Activated naive CD8-positive, alpha-beta T cell treated with anti-CD3 and anti-CD28 coated beads, Interleukin-2, amount 50 U/mL, for 24 hours (primary cell): Measurements from ENCODE around the gene SNX5.

ENCODE experiments used
- ATAC-seq: fragments of 150-1000 bp; cut with Tn5 transposase; one replicate; pipeline ENCODE4 v1.10.0; 2021
- DNase-seq: peaks from one replicate; pipeline ENCODE4 v3.0.0; 2021
- H3K27ac Mint-ChIP-seq: one replicate; pipeline ENCODE4 v1.8.0; 2021; ENCODE audit warnings: mild to moderate bottlenecking, mixed read lengths
- H3K27me3 Mint-ChIP-seq: one replicate; pipeline ENCODE4 v1.8.0; 2021; ENCODE audit warnings: mixed read lengths
- H3K36me3 Mint-ChIP-seq: one replicate; pipeline ENCODE4 v1.8.0; 2021; ENCODE audit warnings: low read depth, mixed read lengths
- H3K4me1 Mint-ChIP-seq: one replicate; pipeline ENCODE4 v1.8.0; 2021; ENCODE audit warnings: mixed read lengths
- H3K4me3 Mint-ChIP-seq: one replicate; pipeline ENCODE4 v1.8.0; 2021; ENCODE audit warnings: mild to moderate bottlenecking, moderate library complexity, mixed read lengths
- H3K9me3 Mint-ChIP-seq: one replicate; pipeline ENCODE4 v1.8.0; 2021; ENCODE audit warnings: mixed read lengths

The SNX5 gene

DNA sequence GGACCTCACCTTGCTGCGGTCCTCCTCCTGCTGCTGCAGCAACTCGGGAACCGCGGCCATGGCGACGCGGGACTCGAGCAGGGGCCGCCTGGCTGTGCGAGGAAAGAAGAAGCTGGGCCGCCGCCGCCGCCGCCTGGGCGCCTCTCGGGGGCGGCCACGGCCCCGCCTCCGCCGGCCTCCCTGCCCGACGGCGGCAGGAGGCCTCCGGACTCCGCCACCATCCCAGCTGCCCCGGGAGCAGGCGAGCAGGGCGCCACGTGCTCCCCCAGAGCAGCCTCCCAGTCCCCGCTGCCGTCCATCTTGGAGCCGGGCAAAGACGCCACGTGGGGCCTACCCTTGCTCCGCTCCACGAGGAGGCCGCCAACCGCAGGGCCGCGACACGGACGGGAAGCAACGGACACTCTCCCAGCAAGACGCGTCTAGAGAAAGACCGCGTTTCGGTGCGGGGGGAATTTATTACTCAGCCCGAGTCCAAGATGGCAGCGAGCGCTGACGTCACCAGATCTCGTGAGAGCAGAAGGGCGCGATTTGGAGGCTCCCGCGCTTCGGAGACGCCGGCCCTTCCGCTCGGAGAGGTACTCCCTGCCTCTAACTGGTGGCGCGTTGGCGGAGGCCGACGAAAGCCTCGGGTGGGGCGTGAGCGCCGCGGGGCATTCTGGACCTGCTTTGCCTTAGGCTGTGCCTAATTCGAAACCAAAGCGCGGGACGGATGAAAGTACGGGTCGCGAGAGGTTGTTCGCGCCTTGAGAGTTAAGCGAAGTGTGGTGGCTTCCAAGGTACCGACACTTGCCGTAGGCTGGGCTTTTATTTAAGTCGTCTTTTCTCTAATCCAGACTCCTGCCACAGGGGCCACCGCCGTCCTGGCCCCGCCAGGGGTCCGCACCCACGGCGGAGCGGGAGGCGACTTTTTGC lies at the start of gene SNX5, which contains the start of gene MGME1:
Gene SNX5 (minus strand): TSS at position 429 of the 912 bp plus-strand sequence. CDS start 369 bp downstream, at position 60.
Gene MGME1 (plus strand): TSS at position 653 of the 912 bp plus-strand sequence. CDS start 842 bp downstream, outside the sequence.
- Mint-ChIP-seq H3K4me1 (peaks cover 68% of the 10 kb centered on the region), H3K9me3 (no peaks in the 10 kb centered on the region), H3K4me3 (peak within 1 kb of the TSS; percentile 90), H3K27me3 (peaks cover 2% of the 10 kb centered on the region), H3K36me3 (peaks cover 79% of the 10 kb centered on the region), H3K27ac (peak within 1 kb of the TSS; percentile 99)
- peak; percentile 99 for DNase-seq
- peak; percentile 96 for ATAC-seq

DNA sequence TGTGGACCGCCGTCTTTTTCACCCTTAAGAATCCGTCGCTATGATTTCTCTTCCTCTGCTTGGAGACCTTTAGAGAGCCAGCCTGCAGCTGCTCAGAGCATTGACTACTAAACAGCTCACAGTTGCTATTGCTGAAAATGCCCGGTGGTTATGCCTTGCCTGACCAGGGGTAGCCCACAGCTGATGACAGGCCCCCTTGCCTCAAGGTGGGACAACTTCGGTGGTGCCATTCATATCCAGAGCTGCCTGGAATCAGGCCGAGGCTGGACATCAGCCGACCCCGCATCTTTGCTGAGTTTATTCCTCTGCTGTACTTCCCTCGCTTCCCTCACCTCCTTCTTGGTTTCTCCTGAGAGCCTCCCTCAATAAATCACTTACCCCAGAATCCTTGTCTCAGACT lies 49.5 kb upstream of the SNX5 start:
- ATAC-seq = no peak
- DNase-seq = no peak
- H3K4me3 Mint-ChIP-seq = no peak overlapping the region
- no peak overlapping the region for H3K27ac Mint-ChIP-seq
- peaks cover 3% of the 10 kb centered on the region for H3K27me3 Mint-ChIP-seq
- no peaks in the 10 kb centered on the region for H3K9me3 Mint-ChIP-seq
- H3K4me1 Mint-ChIP-seq = no peaks in the 10 kb centered on the region
- no peaks in the 10 kb centered on the region for H3K36me3 Mint-ChIP-seq

DNA sequence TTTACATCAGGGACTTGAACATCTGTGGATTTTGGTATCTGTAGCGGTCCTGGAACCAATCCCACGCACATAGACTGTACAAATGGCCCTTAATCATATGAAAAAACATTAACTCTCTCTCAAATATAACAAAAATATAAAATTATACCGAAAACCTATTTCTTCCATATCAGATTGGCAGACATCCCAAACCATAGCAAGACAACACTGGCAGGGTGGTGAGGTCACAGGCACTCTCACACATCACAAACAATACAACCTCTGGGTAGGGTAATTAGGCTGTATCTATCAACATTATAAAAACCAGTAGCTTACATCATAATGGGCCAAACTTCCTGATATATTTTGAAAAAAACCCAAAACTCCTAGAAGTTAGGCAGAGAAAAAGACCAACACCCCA lies 48.2 kb upstream of the SNX5 start:
- no peak overlapping the region for H3K27ac Mint-ChIP-seq
- ATAC-seq (no peak), DNase-seq (no peak)
- H3K9me3 Mint-ChIP-seq = no peaks in the 10 kb centered on the region
- H3K27me3 Mint-ChIP-seq = peaks cover 3% of the 10 kb centered on the region
- no peaks in the 10 kb centered on the region for H3K36me3 Mint-ChIP-seq
- no peaks in the 10 kb centered on the region for H3K4me1 Mint-ChIP-seq
- no peak overlapping the region for H3K4me3 Mint-ChIP-seq

DNA sequence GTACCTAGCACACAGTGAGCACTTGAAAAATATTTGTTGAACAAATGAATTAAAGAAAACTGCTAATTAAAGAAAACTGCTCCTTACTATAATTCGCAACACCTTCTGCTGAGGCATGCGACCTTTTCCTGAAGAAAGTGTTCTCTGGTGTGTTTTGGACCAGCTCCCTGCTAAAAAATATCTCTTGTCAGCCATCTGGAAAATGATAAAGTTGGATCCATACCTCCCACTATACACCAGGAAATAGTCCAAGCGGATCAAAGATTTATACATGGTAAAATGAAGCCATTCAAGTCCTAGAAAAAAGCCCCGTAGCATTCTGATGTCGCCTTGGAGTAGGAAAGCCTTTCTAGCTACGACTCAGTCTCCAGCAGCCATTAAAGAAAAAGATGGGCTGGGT lies 45.8 kb upstream of the SNX5 start:
- DNase-seq (no peak), ATAC-seq (no peak)
- Mint-ChIP-seq H3K27ac (no peak overlapping the region), H3K9me3 (no peaks in the 10 kb centered on the region), H3K27me3 (peaks cover 3% of the 10 kb centered on the region), H3K36me3 (no peaks in the 10 kb centered on the region), H3K4me3 (no peak overlapping the region), H3K4me1 (no peaks in the 10 kb centered on the region)

DNA sequence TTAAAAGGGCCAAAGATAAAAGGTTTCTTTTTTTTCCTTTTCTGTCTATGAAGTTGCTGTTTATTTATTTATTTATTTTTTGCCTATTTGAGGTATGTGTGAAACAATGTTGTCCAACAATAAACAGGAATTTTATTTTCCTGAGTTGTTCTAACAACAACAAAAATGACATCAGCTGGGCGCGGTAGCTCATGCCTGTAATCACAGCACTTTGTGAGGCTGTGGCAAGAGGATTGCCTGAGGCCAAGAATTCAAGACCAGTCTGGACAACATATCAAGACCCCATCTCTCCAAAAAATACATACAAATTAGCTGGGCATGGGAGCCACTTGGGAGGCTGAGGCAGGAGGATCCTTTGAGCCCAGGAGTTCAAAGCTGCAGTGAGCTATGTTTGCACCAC lies 44.3 kb upstream of the SNX5 start:
- H3K9me3 Mint-ChIP-seq = no peaks in the 10 kb centered on the region
- H3K27me3 Mint-ChIP-seq = no peaks in the 10 kb centered on the region
- H3K4me3 Mint-ChIP-seq = no peak overlapping the region
- ATAC-seq = no peak
- H3K27ac Mint-ChIP-seq = no peak overlapping the region
- no peaks in the 10 kb centered on the region for H3K36me3 Mint-ChIP-seq
- no peaks in the 10 kb centered on the region for H3K4me1 Mint-ChIP-seq
- no peak for DNase-seq

DNA sequence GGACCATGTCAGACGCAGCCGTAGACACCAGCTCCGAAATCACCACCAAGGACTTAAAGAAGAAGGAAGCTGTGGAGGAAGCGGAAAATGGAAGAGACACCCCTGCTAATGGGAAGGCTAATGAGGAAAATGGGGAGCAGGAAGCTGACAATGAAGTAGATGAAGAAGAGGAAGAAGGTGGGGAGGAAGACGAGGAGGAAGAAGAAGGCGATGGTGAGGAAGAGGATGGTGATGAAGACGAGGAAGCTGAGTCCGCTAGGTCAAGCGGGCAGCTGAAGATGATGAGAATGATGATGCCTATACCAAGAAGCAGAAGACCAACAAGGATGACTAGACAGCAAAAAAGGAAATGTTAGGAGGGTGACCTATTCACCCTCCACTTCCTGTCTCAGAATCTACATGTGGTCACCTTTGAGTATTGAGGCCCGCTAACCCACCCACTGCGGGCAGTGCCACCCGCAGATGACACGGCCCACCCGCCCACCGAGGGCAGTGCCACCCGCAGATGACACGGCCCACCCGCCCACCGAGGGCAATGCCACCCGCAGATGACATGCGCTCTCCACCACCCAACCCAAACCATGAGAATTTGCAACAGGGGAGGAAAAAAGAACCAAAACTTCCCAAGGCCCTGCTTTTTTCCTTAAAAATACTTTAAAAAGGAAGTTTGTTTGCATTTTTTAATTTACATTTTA lies 43.5 kb upstream of the SNX5 start:
- H3K4me3 Mint-ChIP-seq = no peak overlapping the region
- H3K4me1 Mint-ChIP-seq = no peaks in the 10 kb centered on the region
- no peak for ATAC-seq
- DNase-seq = no peak
- H3K9me3 Mint-ChIP-seq = no peaks in the 10 kb centered on the region
- H3K27me3 Mint-ChIP-seq = no peaks in the 10 kb centered on the region
- H3K36me3 Mint-ChIP-seq = no peaks in the 10 kb centered on the region
- no peak overlapping the region for H3K27ac Mint-ChIP-seq

DNA sequence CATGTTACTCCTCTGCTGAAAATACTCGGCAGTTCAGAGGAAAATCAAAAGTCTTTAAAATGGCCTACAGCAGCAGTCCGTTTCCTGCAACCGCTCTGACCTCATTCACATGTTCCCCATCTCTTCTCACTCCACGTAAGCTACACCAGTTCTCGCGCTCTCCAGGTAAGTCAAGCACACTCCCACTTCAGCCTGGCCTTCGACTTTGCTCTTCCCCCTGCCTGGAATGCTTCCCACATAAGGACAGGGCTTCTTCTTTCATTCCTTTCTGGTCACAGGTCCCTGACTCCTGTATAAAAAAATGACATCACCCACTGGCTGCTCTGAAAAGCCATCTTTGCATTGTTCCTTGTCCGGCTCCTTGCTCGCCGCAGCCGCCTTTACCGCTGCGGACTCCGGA lies 42.9 kb upstream of the SNX5 start:
- Mint-ChIP-seq H3K27ac (no peak overlapping the region), H3K4me3 (no peak overlapping the region), H3K4me1 (no peaks in the 10 kb centered on the region), H3K36me3 (no peaks in the 10 kb centered on the region), H3K27me3 (no peaks in the 10 kb centered on the region), H3K9me3 (no peaks in the 10 kb centered on the region)
- ATAC-seq = no peak
- no peak for DNase-seq

DNA sequence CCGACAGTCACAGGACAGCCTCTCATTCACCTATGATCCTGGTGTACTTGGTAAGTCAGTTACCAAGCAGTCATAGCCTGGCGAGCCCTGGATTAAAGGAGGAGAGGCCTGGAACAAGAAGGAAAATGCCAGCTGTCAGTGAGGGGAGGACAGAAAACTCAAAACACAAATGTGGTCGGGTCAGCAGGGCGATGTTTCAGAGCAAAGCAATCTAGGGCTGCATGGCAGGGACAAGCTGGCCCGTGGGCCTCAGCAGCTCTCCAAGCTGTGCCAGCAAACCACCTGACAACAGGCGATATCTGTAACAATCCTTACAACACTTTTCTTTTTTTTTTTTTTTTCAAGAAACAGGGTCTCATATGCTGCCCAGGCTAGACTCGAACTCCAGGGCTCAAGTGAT lies 40.5 kb upstream of the SNX5 start:
- no peak overlapping the region for H3K4me3 Mint-ChIP-seq
- DNase-seq (no peak), ATAC-seq (no peak)
- H3K4me1 Mint-ChIP-seq = peaks cover 2% of the 10 kb centered on the region
- H3K36me3 Mint-ChIP-seq = no peaks in the 10 kb centered on the region
- H3K27me3 Mint-ChIP-seq = no peaks in the 10 kb centered on the region
- H3K27ac Mint-ChIP-seq = no peak overlapping the region
- H3K9me3 Mint-ChIP-seq = no peaks in the 10 kb centered on the region

DNA sequence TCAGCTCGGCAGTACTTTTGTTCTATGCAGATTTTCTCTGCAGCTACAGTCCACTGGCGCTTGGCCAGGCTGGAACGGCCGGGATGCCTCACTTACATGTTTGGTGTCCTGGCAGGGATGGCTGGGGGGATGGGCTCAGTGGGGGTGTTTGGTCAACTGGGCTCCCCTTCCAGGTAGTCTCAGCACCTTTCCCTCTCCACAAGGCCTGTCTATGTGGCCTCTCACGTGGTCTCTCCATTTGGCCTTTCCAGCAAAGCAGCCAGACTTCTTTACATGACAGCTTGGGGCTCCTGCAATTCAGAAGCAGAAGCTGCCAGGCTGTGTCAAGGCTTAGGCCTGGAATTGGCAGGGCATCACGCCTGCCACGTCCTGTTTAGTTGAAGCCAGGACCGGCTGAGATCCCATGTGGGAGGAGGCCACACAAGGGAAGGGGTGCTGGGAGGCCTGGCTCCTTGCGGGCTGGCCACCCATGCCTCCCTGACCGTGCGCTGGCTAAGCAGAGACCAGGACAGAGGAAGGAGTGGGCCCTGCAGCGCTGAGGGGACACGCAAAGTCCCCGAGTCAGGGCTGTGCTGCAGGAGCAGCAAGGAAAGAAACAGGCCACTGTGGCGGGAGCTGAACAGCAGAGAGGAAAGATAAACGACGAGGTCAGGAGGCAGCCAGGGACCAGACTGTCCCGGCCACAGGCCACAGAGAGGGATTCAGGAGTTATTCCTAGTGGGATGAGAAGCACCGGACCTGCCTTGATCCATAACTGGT lies 39.1 kb upstream of the SNX5 start:
- Mint-ChIP-seq H3K9me3 (no peaks in the 10 kb centered on the region), H3K4me1 (peaks cover 2% of the 10 kb centered on the region), H3K4me3 (no peak overlapping the region), H3K36me3 (no peaks in the 10 kb centered on the region), H3K27me3 (no peaks in the 10 kb centered on the region), H3K27ac (no peak overlapping the region)
- DNase-seq = no peak
- no peak for ATAC-seq

DNA sequence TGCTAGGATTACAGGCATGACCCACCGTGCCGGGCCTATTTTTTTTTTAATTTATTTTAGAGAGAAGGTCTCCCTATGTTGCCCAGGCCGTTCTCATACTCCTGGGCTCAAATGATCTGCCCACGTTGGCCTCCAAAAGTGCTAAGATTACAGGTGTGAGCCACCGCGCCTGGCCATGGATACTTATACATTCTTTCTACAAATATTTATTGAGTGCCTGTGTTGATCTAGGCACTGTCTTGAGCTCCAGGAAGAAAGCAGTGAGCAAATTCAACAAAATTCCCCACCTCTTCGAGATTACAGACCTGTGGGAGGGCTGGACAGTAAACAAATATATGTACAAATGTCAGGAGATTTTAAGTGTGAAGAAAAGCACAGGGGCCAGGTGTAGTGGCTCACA lies 38.1 kb upstream of the SNX5 start:
- Mint-ChIP-seq H3K27ac (no peak overlapping the region), H3K4me1 (peaks cover 2% of the 10 kb centered on the region), H3K9me3 (no peaks in the 10 kb centered on the region), H3K36me3 (no peaks in the 10 kb centered on the region), H3K27me3 (no peaks in the 10 kb centered on the region), H3K4me3 (no peak overlapping the region)
- no peak for ATAC-seq
- DNase-seq = no peak

DNA sequence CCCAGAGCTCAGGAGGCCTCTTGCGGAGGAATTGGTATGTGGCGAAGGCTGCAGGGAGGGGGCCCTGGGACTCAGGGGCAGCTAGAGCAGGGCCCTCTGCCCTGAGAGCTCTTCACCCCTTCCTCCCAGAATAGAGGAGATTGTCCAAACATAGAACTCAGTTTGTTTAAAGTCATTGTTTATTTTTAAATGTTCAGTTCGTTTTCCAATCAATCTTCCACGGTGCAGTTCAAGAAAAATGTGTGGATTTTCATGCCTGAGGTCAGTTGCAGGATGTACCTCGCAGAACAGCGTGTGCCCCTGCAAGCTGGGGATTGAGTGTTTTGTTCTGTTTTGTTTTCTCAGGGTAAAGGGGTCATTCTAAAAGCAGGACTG lies 37.4 kb upstream of the SNX5 start:
- H3K27me3 Mint-ChIP-seq = no peaks in the 10 kb centered on the region
- H3K27ac Mint-ChIP-seq = no peak overlapping the region
- no peak overlapping the region for H3K4me3 Mint-ChIP-seq
- ATAC-seq = no peak
- no peaks in the 10 kb centered on the region for H3K9me3 Mint-ChIP-seq
- DNase-seq = no peak
- H3K4me1 Mint-ChIP-seq = peaks cover 2% of the 10 kb centered on the region
- no peaks in the 10 kb centered on the region for H3K36me3 Mint-ChIP-seq

DNA sequence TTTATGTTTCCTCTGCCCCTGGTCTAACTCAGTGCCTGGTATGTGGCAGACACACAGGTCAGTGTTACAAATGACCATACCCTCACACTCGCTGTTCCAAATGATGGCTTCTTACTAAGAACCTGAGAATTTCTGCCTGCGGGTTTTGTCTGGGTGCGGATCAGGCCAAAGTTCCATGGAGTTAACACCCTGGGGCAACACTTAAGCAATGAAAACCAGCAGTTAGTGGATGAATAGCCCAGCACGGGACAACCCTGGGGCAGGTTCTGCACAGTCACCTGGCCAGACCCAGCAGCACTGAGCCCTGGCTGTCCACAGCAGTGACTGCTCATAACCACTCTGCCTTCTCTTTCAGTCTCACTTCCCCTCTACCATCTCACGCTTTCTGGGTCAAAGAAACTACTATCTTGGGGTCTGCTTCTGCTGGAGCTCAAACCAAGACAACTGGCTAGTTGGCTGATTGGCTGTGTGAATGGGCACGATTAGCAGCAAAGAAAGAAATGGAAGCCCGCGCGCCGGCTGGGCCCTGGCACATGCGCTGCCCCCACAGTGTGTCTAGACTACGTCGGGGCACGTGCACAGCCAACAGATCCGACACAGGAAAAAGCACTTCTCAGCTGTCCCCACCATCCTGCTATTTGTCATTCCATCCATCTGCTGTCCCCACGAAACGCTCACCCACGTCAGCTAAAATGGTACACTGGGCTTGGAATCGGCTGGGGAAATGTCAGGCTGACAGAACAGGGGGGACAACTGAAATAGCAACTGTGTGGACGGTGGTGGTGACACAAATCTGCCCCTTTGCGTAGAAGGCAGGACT lies 36.8 kb upstream of the SNX5 start:
- DNase-seq (no peak), ATAC-seq (peak; percentile 36)
- no peaks in the 10 kb centered on the region for H3K36me3 Mint-ChIP-seq
- H3K27me3 Mint-ChIP-seq = no peaks in the 10 kb centered on the region
- no peak overlapping the region for H3K27ac Mint-ChIP-seq
- no peaks in the 10 kb centered on the region for H3K9me3 Mint-ChIP-seq
- H3K4me3 Mint-ChIP-seq = no peak overlapping the region
- H3K4me1 Mint-ChIP-seq = peaks cover 2% of the 10 kb centered on the region

DNA sequence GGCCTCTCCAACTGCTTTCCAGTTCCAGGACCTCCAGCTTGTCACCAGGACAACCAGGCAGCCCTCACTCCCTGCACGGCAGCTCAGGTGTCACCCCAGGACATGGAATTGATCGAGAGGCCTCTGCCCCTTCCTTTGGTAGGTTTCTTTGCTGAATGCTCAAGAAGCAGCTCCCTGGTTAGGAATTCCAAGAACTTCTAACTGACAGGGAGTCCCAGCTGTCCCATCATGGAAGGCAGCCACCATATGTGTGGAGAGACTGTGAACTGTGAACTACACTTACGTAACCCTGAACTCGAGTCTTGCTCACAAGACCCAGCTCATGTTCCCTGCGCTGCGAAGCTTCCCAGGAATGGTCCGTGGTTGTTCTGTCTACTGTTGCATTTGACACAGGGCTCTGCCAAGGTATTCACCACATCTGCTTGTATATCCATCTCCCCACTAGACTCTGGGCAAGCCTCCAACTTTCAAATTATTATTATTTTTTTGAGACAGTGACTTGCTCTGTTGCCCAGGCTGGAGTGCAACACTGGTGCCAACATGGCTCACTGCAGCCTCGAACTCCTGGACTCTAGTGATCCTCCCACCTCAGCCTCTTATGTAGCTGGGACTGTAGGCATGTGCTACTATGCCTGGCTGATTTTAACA lies 35.9 kb upstream of the SNX5 start:
- H3K4me3 Mint-ChIP-seq = no peak overlapping the region
- ATAC-seq (no peak), DNase-seq (no peak)
- peaks cover 2% of the 10 kb centered on the region for H3K27me3 Mint-ChIP-seq
- H3K27ac Mint-ChIP-seq = no peak overlapping the region
- no peaks in the 10 kb centered on the region for H3K36me3 Mint-ChIP-seq
- H3K4me1 Mint-ChIP-seq = peaks cover 2% of the 10 kb centered on the region
- H3K9me3 Mint-ChIP-seq = no peaks in the 10 kb centered on the region

DNA sequence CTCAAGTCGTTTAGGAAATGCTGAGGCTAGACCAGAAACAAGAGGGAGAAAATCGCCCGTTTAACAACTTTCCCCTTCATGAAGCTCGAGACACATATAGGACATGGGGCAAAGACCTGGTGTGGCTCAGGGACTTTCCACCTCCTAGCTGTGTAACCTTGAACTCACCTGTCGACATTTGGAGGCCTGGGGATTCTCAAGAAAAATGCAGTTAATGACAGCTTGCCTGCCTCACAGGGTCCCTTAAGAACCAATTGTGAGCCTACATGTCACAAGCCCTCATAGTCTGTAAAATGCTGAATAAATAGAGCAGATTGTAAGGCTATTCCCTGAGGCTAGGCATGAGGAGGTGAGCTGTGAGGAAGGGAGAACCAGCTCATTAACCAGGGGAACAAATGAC lies 35.3 kb upstream of the SNX5 start:
- Mint-ChIP-seq H3K36me3 (no peaks in the 10 kb centered on the region), H3K4me1 (peaks cover 2% of the 10 kb centered on the region), H3K9me3 (no peaks in the 10 kb centered on the region), H3K27ac (no peak overlapping the region), H3K4me3 (no peak overlapping the region), H3K27me3 (peaks cover 2% of the 10 kb centered on the region)
- no peak for DNase-seq
- no peak for ATAC-seq
